ENCODE results near the gene SNX20.
A peak's percentile ranks its signal among the peaks of the same experiment; 100 is the strongest.

SNX20 gene

DNA sequence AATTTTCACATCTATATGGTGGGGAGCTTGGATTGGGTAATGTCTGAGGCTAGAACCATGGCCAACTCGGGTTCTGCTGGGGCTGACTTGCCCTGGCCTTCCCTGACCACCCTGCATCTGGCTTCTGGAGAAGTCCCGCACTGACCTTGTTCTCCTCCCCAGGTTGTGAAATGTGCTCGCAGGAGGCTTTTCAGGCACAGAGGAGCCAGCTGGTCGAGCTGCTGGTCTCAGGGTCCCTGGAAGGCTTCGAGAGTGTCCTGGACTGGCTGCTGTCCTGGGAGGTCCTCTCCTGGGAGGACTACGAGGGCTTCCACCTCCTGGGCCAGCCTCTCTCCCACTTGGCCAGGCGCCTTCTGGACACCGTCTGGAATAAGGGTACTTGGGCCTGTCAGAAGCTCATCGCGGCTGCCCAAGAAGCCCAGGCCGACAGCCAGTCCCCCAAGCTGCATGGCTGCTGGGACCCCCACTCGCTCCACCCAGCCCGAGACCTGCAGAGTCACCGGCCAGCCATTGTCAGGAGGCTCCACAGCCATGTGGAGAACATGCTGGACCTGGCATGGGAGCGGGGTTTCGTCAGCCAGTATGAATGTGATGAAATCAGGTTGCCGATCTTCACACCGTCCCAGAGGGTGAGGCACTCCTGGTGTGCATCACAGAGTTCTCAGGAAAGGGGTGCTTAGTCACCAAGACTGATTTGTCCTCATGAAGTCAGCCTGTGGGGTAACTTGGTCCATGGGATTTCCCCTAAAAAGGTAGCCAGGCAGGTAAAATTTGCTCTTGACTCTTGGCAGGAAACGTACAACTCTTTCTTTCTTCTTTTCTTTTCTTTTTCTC, 18.4 kb upstream of the SNX20 start:
- no peak overlapping the region for H3K4me3 ChIP-seq (ENCODE audit: low read depth in 1 of 2, low read length in 2 of 2)
- no peak overlapping the region for H3K9ac ChIP-seq (ENCODE audit: low read length)
- H3K9me3 ChIP-seq (ENCODE audit: low read length) = no peaks in the 10 kb centered on the region
- H3K27ac ChIP-seq (ENCODE audit: low read depth, low read length) = no peak overlapping the region
- peaks cover 0 to under 1% of the 10 kb centered on the region in 2 donors for H3K27me3 ChIP-seq (ENCODE audit: control insufficient read depth in 1 of 2, insufficient read depth in 2 of 2, low read length in 2 of 2)
- no peaks in the 10 kb centered on the region for H3K36me3 ChIP-seq (ENCODE audit: insufficient read depth, low read length)
- peaks cover 26% of the 10 kb centered on the region for H3K4me1 ChIP-seq (ENCODE audit: insufficient read depth, low read length)

DNA sequence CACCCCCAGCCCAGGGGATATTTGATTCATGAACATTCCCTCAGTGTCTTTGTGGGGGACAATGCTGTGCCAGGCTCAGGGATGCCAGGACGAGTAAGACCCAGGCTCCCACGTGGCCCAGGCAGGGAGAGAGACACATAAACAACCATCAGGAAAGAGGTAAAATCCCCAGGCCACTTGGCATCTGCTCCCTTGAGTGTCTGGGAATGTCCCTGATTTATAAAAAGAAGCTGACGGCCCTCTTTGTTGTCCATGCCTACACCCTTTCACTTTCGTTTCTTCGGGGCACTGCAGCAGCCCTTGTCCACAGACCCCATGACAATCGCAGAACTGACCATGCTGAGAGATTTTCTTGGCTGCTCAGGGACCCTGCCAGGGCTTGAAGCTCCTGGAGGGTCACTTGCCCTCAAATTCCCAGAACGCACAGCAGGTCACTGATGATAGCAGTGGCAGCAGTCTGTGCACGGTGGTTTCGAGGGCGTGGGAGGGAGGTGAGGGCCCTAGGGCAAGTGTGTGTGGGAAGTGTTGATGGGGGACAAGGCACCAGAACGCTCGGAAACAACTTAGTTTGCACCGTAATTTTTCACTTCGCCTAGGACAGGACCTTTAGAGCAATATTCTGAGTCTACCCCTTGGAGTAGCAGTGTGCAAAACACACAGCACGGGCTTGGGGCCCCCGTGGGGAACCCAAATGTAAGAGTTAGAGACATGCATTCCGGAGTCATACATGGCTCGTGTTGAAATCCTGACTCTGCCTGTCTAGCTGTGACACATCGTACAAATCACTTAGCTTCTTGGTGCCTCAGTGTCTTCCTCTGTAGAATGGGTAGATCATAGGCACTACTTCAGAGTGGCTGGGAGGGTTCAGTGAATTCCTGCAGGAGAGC, 17.0 kb upstream of the SNX20 start:
- Histone ChIP-seq H3K9me3 (ENCODE audit: low read length) (no peaks in the 10 kb centered on the region), H3K36me3 (ENCODE audit: insufficient read depth, low read length) (no peaks in the 10 kb centered on the region), H3K4me1 (ENCODE audit: insufficient read depth, low read length) (peaks cover 33% of the 10 kb centered on the region), H3K4me3 (ENCODE audit: low read depth in 1 of 2, low read length in 2 of 2) (peak overlapping the region; percentile 26 to 54), H3K27ac (ENCODE audit: low read depth, low read length) (peak overlapping the region; percentile 23), H3K27me3 (ENCODE audit: control insufficient read depth in 1 of 2, insufficient read depth in 2 of 2, low read length in 2 of 2) (peaks cover 0 to 10% of the 10 kb centered on the region in 2 donors), H3K9ac (ENCODE audit: low read length) (no peak overlapping the region)

DNA sequence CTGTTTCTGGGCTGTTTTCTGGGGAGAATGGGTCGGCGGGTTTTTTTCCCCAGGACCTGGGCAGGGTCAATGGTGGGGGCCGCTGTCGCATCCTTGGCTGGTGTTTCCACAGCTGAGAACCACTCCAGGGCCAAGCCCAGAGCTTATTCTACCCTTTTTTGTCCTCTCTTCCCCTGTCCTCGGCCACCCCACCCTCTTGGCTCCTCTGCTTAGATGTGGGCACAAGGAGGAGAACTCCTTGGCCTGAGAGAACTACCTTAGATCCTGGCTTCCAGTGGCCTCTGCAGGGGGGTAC, 16.3 kb upstream of the SNX20 start:
- H3K4me1 ChIP-seq (ENCODE audit: insufficient read depth, low read length) = peaks cover 33% of the 10 kb centered on the region
- no peaks in the 10 kb centered on the region for H3K36me3 ChIP-seq (ENCODE audit: insufficient read depth, low read length)
- H3K27ac ChIP-seq (ENCODE audit: low read depth, low read length) = peak overlapping the region; percentile 23
- H3K9me3 ChIP-seq (ENCODE audit: low read length) = no peaks in the 10 kb centered on the region
- peaks cover 0 to 10% of the 10 kb centered on the region in 2 donors for H3K27me3 ChIP-seq (ENCODE audit: control insufficient read depth in 1 of 2, insufficient read depth in 2 of 2, low read length in 2 of 2)
- H3K9ac ChIP-seq (ENCODE audit: low read length) = no peak overlapping the region
- peak overlapping the region in 1 of 2 donors; percentile 54 for H3K4me3 ChIP-seq (ENCODE audit: low read depth in 1 of 2, low read length in 2 of 2)

DNA sequence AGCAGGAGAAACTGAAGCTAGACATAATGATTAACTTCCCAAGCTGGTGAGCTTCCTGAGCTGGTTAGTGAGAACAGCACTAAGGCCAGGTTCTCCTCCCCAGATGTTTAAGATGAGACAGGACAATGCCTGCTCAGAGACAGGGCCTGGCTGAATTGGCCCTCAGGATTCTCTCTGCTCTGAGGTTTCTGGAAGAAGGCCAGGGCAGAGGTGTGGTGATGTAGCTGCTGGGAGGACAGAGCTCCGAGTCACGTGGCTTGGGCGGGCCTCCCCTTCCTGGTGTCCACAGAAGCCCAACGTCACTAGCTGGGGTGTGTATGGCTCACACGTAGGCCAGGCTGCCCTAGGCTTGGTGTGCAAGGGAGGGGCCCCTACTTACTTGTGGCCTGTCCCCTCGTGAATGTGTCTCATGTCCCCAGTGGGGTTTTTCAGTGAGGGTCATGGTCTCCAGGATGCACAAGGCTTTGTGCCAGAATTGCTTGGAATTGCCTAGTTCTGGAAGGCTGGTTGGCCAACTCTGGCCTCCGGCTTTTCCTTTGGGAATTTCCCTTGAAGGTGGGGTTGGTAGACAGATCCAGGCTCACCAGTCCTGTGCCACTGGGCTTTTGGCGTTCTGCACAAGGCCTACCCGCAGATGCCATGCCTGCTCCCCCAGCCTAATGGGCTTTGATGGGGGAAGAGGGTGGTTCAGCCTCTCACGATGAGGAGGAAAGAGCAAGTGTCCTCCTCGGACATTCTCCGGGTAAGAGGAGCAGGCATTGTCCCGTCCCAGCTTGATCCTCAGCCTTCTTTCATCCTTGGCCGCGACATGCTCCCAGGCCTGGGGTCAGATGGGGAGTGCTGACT, 15.7 kb upstream of the SNX20 start:
- peaks cover 33% of the 10 kb centered on the region for H3K4me1 ChIP-seq (ENCODE audit: insufficient read depth, low read length)
- no peak overlapping the region for H3K9ac ChIP-seq (ENCODE audit: low read length)
- no peak overlapping the region for H3K27ac ChIP-seq (ENCODE audit: low read depth, low read length)
- no peaks in the 10 kb centered on the region for H3K36me3 ChIP-seq (ENCODE audit: insufficient read depth, low read length)
- H3K4me3 ChIP-seq (ENCODE audit: low read depth in 1 of 2, low read length in 2 of 2) = no peak overlapping the region
- H3K9me3 ChIP-seq (ENCODE audit: low read length) = no peaks in the 10 kb centered on the region
- peaks cover 0 to 10% of the 10 kb centered on the region in 2 donors for H3K27me3 ChIP-seq (ENCODE audit: control insufficient read depth in 1 of 2, insufficient read depth in 2 of 2, low read length in 2 of 2)

DNA sequence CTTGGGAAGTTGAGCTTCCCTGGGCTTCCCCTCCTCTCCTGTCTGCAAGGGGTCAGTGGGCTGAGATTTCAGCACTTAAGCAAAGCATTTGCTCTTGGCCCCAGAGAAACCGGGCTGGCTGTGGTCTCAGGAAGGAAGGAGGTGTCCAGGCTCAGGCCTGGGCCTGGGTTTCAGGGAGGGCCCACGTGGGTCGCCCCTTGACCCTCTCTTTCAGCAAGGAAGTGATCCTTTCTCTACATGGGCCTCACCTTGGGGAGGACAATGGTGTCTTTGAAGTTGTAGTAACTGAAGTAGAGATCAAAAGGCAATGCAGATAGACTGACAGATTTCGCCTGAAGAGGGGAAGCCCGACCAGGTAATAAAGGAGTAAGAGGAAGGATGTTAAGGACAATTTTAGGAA, 15.0 kb upstream of the SNX20 start:
- Histone ChIP-seq H3K4me1 (ENCODE audit: insufficient read depth, low read length) (peaks cover 33% of the 10 kb centered on the region), H3K4me3 (ENCODE audit: low read depth in 1 of 2, low read length in 2 of 2) (no peak overlapping the region), H3K36me3 (ENCODE audit: insufficient read depth, low read length) (no peaks in the 10 kb centered on the region), H3K9ac (ENCODE audit: low read length) (no peak overlapping the region), H3K27me3 (ENCODE audit: control insufficient read depth in 1 of 2, insufficient read depth in 2 of 2, low read length in 2 of 2) (peaks cover 0 to 10% of the 10 kb centered on the region in 2 donors), H3K9me3 (ENCODE audit: low read length) (no peaks in the 10 kb centered on the region), H3K27ac (ENCODE audit: low read depth, low read length) (no peak overlapping the region)

DNA sequence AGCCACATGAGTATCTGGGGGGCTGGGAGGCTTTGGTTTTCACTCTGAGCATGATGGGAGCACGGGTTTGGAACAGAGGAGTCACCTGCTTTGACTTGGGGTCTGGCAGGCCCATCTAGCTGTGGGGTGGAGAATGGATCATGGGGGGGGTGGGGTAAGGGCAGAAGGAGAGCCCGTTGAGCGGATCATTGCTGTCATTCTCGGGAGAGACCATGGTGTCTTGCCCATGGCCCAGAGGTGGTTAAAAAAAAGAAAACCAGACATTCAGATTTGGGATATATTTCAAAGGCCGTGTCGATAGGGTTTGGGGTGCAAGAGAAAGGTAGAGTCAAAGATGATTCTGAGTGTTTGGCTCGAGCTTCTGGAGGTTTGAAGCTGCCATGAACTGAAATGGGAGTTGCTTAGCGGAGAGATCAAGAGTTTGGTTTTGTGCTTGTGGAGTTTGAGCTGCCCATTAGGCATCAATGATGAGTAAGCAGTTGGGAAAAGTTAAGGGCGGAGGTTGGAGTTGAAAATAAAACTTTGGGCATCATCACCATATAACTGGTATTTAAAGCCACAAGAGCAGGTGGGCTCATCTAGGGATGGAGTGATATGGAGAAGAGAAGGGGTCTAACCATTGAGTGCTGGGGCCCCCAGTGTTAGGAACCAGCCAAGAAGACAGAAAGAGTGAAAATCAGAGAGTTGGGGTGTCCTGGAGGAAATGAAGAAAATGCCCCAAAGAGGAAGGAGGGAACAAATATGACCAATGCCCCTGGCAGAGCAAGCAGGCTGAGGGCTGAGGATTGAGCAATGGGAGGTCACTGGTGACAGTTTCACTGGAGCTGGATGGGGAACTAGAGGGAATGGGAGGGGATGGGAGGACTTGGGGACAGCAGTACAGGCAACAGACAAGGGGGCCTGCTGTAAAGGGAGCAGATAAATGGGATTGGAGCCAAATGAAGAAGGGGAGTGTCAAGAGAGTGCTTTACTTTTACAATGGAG, 14.2 kb upstream of the SNX20 start:
- H3K9me3 ChIP-seq (ENCODE audit: low read length) = no peaks in the 10 kb centered on the region
- H3K4me1 ChIP-seq (ENCODE audit: insufficient read depth, low read length) = peaks cover 33% of the 10 kb centered on the region

DNA sequence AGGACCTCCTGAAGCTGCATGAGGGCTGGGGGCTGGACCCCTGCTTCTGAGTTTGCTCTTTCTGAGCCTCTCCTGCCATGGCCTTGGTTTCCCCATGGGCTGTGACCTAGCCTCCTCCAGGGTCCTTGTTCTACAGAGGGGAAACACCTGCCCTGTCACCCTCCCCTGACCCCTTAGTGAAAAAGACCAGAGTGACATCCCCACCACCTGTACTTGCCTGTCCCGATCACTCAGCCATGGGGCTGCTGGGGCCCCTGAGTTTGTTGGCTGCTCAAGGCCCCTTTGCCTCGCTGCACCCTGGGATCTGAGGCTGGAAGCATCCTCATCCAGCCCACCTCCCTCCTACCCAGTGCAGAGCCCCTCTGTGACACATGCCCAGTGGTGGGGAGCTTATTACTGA, 13.1 kb upstream of the SNX20 start:
- Histone ChIP-seq H3K27ac (ENCODE audit: low read depth, low read length) (no peak overlapping the region), H3K36me3 (ENCODE audit: insufficient read depth, low read length) (no peaks in the 10 kb centered on the region), H3K4me3 (ENCODE audit: low read depth in 1 of 2, low read length in 2 of 2) (peak overlapping the region in 1 of 2 donors; percentile 46), H3K9me3 (ENCODE audit: low read length) (no peaks in the 10 kb centered on the region), H3K4me1 (ENCODE audit: insufficient read depth, low read length) (peaks cover 33% of the 10 kb centered on the region), H3K27me3 (ENCODE audit: control insufficient read depth in 1 of 2, insufficient read depth in 2 of 2, low read length in 2 of 2) (peaks cover 0 to 10% of the 10 kb centered on the region in 2 donors), H3K9ac (ENCODE audit: low read length) (no peak overlapping the region)

More for the DNA sequence above, 14.2 kb upstream of the SNX20 start:
- no peaks in the 10 kb centered on the region for H3K36me3 ChIP-seq (ENCODE audit: insufficient read depth, low read length)
- H3K4me3 ChIP-seq (ENCODE audit: low read depth in 1 of 2, low read length in 2 of 2) = no peak overlapping the region
- no peak overlapping the region for H3K9ac ChIP-seq (ENCODE audit: low read length)
- no peak overlapping the region for H3K27ac ChIP-seq (ENCODE audit: low read depth, low read length)
- peaks cover 0 to 10% of the 10 kb centered on the region in 2 donors for H3K27me3 ChIP-seq (ENCODE audit: control insufficient read depth in 1 of 2, insufficient read depth in 2 of 2, low read length in 2 of 2)

DNA sequence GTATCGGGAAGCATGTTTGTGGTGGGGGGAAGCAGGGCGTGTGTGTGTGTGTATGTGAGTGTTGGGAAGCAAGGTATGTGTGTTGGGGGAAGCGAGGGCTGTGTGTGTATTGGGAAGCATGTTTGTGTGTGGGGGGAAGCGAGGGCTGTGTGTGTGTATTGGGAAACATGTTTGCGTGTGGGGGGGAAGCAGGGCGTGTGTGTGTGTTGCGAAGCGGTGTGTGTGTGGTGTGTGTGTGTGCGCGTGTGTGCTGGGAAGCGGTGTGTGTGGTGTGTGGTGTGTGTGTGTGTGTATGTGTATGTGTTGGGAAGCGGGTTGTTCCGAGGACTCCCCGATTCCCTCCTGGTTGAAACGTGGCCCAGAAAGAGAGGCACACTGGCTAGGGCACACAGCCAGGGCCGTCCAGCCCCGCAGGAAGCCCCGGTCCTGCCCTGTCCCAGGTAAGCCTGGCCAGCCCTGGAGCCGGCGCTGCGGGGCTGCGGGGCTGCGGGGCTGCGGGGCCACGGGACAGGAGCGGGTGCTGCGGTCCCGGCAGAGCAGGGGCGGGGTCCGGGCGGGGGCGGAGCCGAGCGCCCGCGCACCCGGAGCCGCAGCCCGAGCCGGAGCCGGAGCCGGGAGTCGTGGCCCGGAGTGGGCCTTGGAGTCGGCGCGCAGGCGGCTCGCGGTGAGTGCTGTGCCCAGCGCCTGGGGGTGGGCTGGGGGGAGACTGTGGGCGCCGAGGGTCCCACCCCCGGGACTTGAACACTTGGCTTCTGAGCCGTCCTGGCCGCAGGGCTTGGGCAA, 12.1 kb upstream of the SNX20 start, which contains the start of gene NOD2:
NOD2 (plus strand) TSS at position 608 of the 783 bp plus-strand sequence. CDS start 5,890 bp downstream, outside the sequence.
- Histone ChIP-seq H3K9ac (ENCODE audit: low read length) (no peak within 1 kb of the TSS), H3K36me3 (ENCODE audit: insufficient read depth, low read length) (no peaks in the 10 kb centered on the region), H3K27me3 (ENCODE audit: control insufficient read depth in 1 of 2, insufficient read depth in 2 of 2, low read length in 2 of 2) (peaks cover 0 to 10% of the 10 kb centered on the region in 2 donors), H3K27ac (ENCODE audit: low read depth, low read length) (no peak within 1 kb of the TSS), H3K4me1 (ENCODE audit: insufficient read depth, low read length) (peaks cover 29% of the 10 kb centered on the region), H3K9me3 (ENCODE audit: low read length) (no peaks in the 10 kb centered on the region), H3K4me3 (ENCODE audit: low read depth in 1 of 2, low read length in 2 of 2) (peak within 1 kb of the TSS; percentile 17 to 46)

DNA sequence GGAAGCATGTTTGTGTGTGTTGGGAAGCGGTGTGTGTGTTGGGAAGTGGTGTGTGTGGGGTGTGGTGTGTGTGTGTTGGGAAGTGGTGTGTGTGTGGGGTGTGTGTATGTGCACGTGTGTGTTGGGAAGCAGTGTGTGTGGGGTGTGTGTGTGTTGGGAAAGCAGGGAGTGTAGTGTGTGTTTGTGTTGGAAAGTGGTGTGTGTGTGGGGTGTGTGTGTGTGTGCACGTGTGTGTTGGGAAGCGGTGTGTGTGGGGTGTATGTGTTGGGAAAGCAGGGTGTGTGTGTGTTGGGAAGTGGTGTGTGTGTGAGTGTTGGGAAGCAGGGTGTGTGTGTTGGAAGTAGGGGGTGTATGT, 11.5 kb upstream of the SNX20 start:
- peaks cover 0 to 10% of the 10 kb centered on the region in 2 donors for H3K27me3 ChIP-seq (ENCODE audit: control insufficient read depth in 1 of 2, insufficient read depth in 2 of 2, low read length in 2 of 2)
- H3K9ac ChIP-seq (ENCODE audit: low read length) = no peak overlapping the region
- H3K4me3 ChIP-seq (ENCODE audit: low read depth in 1 of 2, low read length in 2 of 2) = no peak overlapping the region
- H3K4me1 ChIP-seq (ENCODE audit: insufficient read depth, low read length) = peaks cover 25% of the 10 kb centered on the region
- no peak overlapping the region for H3K27ac ChIP-seq (ENCODE audit: low read depth, low read length)
- H3K9me3 ChIP-seq (ENCODE audit: low read length) = no peaks in the 10 kb centered on the region
- H3K36me3 ChIP-seq (ENCODE audit: insufficient read depth, low read length) = no peaks in the 10 kb centered on the region

DNA sequence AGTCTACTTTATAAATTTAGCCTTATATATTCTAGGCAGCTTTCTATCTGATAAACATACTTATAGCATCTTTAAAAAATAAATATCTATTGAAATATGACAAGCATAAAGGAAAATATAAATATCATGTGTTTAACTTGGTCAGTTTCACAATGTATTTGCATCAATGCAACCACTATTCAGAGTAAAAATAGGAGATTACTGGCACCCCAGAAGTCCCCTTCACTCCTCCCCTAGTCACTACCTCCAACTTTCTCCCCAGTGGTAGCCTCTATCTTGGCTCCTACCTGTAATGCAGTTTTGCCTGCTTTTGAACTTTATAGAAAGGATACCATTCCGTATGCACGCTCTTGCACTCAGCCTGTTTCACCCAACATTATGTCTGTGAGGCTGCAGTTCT, 9.1 kb upstream of the SNX20 start:
- Histone ChIP-seq H3K27me3 (ENCODE audit: control insufficient read depth in 1 of 2, insufficient read depth in 2 of 2, low read length in 2 of 2) (peaks cover 0 to 10% of the 10 kb centered on the region in 2 donors), H3K9me3 (ENCODE audit: low read length) (no peaks in the 10 kb centered on the region), H3K4me3 (ENCODE audit: low read depth in 1 of 2, low read length in 2 of 2) (no peak overlapping the region), H3K9ac (ENCODE audit: low read length) (no peak overlapping the region), H3K27ac (ENCODE audit: low read depth, low read length) (no peak overlapping the region), H3K4me1 (ENCODE audit: insufficient read depth, low read length) (peaks cover 7% of the 10 kb centered on the region), H3K36me3 (ENCODE audit: insufficient read depth, low read length) (no peaks in the 10 kb centered on the region)
